ENCODE measurements around the gene GP5. TPM values are rescaled to one million over a fixed set of nuclear protein-coding genes. Genes with fewer than 3 reads are reported as not detected.

Gene GP5
- total RNA-seq, 1 experiment from 2014 or later, result not detected

- DNase-seq, result no peak
- Histone ChIP-seq H3K23ac (ENCODE audit: insufficient read length, low read depth, low read length) (no peak overlapping the region), H3T11ph (ENCODE audit: low read length) (no peak overlapping the region), H3K23me2 (ENCODE audit: insufficient read length, low read depth, low read length, poor library complexity, severe bottlenecking) (no peaks in the 10 kb centered on the region), H3K4ac (ENCODE audit: low read depth, low read length) (no peak overlapping the region), H2BK120ac (ENCODE audit: low read depth, low read length, poor library complexity, severe bottlenecking) (no peak overlapping the region), H3K9ac (ENCODE audit: extremely low read depth, insufficient read length, low read length) (no peak overlapping the region), H3K79me2 (ENCODE audit: insufficient read depth, low read length) (no peaks in the 10 kb centered on the region), H3K18ac (ENCODE audit: insufficient read length, low read depth, low read length) (no peak overlapping the region), H2BK12ac (ENCODE audit: insufficient read length, low read depth, low read length) (no peak overlapping the region), H2BK15ac (ENCODE audit: low read depth, low read length) (no peak overlapping the region), H2AK5ac (ENCODE audit: insufficient read length, low read length) (no peak overlapping the region), H2BK20ac (ENCODE audit: low read depth, low read length, poor library complexity, severe bottlenecking) (no peak overlapping the region), H4K5ac (ENCODE audit: insufficient read length, low read depth, low read length) (no peak overlapping the region), H3K4me1 (ENCODE audit: insufficient read depth, low read length) (no peaks in the 10 kb centered on the region), H3K56ac (ENCODE audit: insufficient read length, low read depth, low read length) (no peak overlapping the region), H2BK5ac (ENCODE audit: insufficient read length, low read length) (no peak overlapping the region), H3K27ac (ENCODE audit: insufficient read length, low read depth, low read length) (no peak overlapping the region), H3K79me1 (ENCODE audit: insufficient read depth, low read depth, low read length, poor library complexity, severe bottlenecking) (no peaks in the 10 kb centered on the region), H3K27me3 (ENCODE audit: insufficient read depth, low read length) (no peaks in the 10 kb centered on the region; the same call in 1 of the 2 replicates), H4K8ac (replicated peaks; ENCODE audit: insufficient read length, low read depth, low read length) (no peak overlapping the region), H4K20me1 (ENCODE audit: control insufficient read depth, insufficient read depth, insufficient read length) (no peaks in the 10 kb centered on the region), H3K4me2 (ENCODE audit: insufficient read depth, insufficient read length, low read length) (no peak overlapping the region), H2AFZ (ENCODE audit: low read length) (no peak overlapping the region), H4K91ac (ENCODE audit: insufficient read length, low read depth, low read length) (no peak overlapping the region), H3K9me3 (ENCODE audit: control insufficient read depth, low read depth, low read length) (no peaks in the 10 kb centered on the region), H3K14ac (ENCODE audit: insufficient read depth, low read length) (no peak overlapping the region)
- no peaks in the 10 kb centered on the region for H3K9me3 Mint-ChIP-seq
- no peak for TF ChIP-seq CTCF (conservative IDR thresholded peaks at IDR 0.05)
- no peak overlapping the region for H3K4me3 Mint-ChIP-seq
- peaks cover 24% of the 10 kb centered on the region for H3K27me3 Mint-ChIP-seq (ENCODE audit: low read depth)
- peaks cover 9 to 17% of the 10 kb centered on the region in 2 experiments for H3K4me1 Mint-ChIP-seq
- WGBS (ENCODE audit: extremely low coverage, insufficient read length, low lambda C conversion rate), result no CpG with 5 or more reads among the region's 3 CpGs
- no peak overlapping the region for H3K27ac Mint-ChIP-seq
- no peaks in the 10 kb centered on the region for H3K36me3 Mint-ChIP-seq (ENCODE audit: insufficient read depth in 1 of 3, low read depth in 3 of 3)
These were observed 34.8 kb downstream of the GP5 start for GRCh38 chr3:194364314-194364651.

Measured in H9 (cell line).